GM12891 (cell line): ENCODE results near the gene SLC44A3.

ENCODE experiments used
- POLR2A ChIP-seq: IDR thresholded peaks from 2 replicates; pipeline ENCODE4 v1.6.1; 2011; ENCODE audit warnings: low read depth, low read length, control low read depth
- POLR2AphosphoS5 ChIP-seq: IDR thresholded peaks from 2 replicates; pipeline ENCODE4 v1.6.1; 2011; ENCODE audit warnings: low read depth, low read length, control low read depth
- SPI1 ChIP-seq: IDR thresholded peaks from 2 replicates; pipeline ENCODE4 v1.6.1; 2011; ENCODE audit warnings: low read depth, low read length, control low read depth
- TAF1 ChIP-seq: IDR thresholded peaks from 2 replicates; pipeline ENCODE4 v1.6.1; 2011; ENCODE audit warnings: low read depth, low read length, control low read depth

- no peak for TF ChIP-seq POLR2A
- no peak for TF ChIP-seq POLR2AphosphoS5
- TF ChIP-seq TAF1 = no peak
- TF ChIP-seq SPI1 = no peak
Measured at GRCh38 chr1:94872771-94873495, 52.8 kb downstream of the SLC44A3 start.
